ENCODE measurements around the gene SVIL.
A peak's percentile ranks its signal among the peaks of the same experiment; 100 is the strongest.

The SVIL gene

DNA sequence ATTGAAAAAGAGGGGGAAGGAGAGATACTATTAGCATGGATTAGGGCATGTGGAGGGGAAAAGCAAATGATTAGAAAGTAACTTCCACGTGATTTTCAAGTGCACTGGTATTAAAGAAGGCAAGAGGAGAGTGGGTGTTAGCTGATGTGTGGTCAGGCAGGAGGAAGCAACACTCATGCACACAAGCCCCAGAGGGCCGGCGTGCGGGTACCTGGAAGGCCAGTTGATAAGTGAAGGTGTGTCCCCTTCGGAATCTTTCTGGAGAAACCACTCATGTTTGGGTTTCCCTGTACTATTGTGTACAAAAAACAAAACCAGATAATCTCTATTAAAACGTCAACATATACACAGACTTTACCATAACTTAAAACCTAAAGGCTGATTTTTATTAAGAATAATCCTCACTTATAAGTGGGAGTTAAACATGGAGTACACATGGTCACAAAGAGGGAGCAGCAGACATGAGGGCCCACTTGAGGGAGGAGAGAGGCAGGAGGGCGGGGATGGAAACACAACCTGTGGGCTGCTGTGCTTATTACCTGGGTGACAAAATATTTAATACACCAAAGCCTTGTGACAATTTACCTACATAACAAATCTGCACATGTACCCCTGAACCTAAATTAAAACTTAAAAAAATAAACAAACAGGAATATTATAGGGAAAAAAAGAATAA lies 98.9 kb downstream of the SVIL start:
- TF ChIP-seq CTCF (IDR thresholded peaks at IDR 0.05; ENCODE audit: extremely low read depth, insufficient read depth, missing control alignments), result no peak
- in situ Hi-C loops (cut with MboI; ENCODE audit: low pct_unique_long_range_greater_than_20kb, low sequenced_read_pairs, unreplicated experiment), result no loop called here
- no peak for DNase-seq (ENCODE audit: low spot score)

DNA sequence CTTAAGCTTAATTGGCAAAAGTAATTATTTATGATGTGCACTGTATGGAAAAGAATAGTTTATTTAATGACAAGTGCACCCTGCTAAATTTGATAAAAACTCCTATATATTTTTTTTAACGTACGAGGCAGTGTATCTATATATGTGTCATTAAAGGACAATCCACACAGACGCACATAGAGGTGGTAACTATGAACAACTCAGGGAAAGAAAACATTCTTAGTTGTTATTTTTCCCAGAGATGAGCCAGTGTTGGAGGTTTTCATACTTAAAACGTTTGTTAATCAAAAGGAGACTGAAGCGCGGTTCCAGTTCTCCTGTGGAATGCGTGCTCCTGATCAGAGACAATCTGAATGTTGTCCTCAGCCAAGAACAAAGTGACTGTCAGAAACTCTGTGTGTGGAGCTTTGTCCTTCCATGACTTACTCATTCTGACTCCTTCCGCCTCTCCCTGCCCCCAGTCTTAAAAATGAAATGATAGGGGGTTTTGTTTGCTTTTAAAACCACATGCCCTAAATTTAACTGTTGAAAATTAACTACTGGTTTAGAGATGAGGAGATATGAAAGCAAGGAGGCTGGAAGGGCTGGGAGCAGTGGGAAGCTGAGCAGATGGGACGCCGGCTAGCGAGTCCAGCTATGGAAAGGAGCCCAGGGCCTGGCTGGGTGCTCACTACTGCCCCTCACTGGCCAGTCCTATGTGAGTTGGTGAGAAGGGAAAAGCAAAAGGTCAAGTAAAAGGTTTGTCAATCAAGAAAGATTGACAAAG lies 99.6 kb downstream of the SVIL start:
- in situ Hi-C loops (cut with MboI; ENCODE audit: low pct_unique_long_range_greater_than_20kb, low sequenced_read_pairs, unreplicated experiment), result no loop called here
- peak; percentile 42 for TF ChIP-seq CTCF (IDR thresholded peaks at IDR 0.05; ENCODE audit: extremely low read depth, insufficient read depth, missing control alignments)
- DNase-seq (ENCODE audit: low spot score), result no peak

- DNase-seq (ENCODE audit: low spot score), result no peak
- in situ Hi-C loops (cut with MboI; ENCODE audit: low pct_unique_long_range_greater_than_20kb, low sequenced_read_pairs, unreplicated experiment), result no loop called here
Observed at GRCh38 chr10:29534590-29534989, 100.2 kb downstream of the SVIL start.

GRCh38 chr10:29533696-29534285 lies 101.0 kb downstream of the SVIL start:
- no peak for TF ChIP-seq CTCF (IDR thresholded peaks at IDR 0.05; ENCODE audit: extremely low read depth, insufficient read depth, missing control alignments)
- no peak for DNase-seq (ENCODE audit: low spot score)
- in situ Hi-C loops (cut with MboI; ENCODE audit: low pct_unique_long_range_greater_than_20kb, low sequenced_read_pairs, unreplicated experiment), result no loop called here

More at GRCh38 chr10:29534590-29534989, 100.2 kb downstream of the SVIL start:
- no peak for TF ChIP-seq CTCF (IDR thresholded peaks at IDR 0.05; ENCODE audit: extremely low read depth, insufficient read depth, missing control alignments)

GRCh38 chr10:29533046-29533445 lies 101.7 kb downstream of the SVIL start:
- in situ Hi-C loops (cut with MboI; ENCODE audit: low pct_unique_long_range_greater_than_20kb, low sequenced_read_pairs, unreplicated experiment), result no loop called here
- no peak for DNase-seq (ENCODE audit: low spot score)
- TF ChIP-seq CTCF (IDR thresholded peaks at IDR 0.05; ENCODE audit: extremely low read depth, insufficient read depth, missing control alignments), result no peak

DNA sequence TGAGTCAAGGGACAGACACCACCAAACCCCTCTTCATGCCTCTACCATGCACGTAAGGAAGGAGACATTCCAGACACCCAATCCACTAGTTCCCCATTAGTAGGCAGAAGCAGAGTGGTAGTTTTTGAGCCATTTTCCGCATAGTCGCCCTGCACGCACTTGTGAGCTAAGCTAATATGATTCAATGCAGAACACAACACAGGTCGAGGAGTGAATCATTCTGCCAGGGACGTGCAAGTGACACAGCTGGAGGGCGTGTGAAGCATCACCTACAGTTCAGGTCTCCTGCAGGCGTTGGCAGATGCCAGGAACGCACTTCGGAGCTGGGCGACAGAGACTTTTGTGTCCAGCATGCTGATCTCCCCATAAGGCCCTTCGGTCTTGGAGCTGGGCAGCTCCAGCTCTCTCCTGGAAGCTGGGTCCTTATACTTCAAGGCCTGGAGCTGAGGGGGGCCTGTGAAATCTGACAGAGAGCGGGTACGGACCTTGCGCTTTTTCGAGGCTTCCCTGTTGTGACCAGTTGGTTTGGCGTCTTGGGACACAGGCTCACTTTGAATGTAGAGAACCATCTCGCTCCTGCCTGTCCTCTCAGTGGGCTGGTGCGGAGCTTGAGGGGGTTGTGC lies 102.4 kb downstream of the SVIL start:
- no peak for DNase-seq (ENCODE audit: low spot score)
- in situ Hi-C loops (cut with MboI; ENCODE audit: low pct_unique_long_range_greater_than_20kb, low sequenced_read_pairs, unreplicated experiment), result no loop called here
- TF ChIP-seq CTCF (IDR thresholded peaks at IDR 0.05; ENCODE audit: extremely low read depth, insufficient read depth, missing control alignments), result no peak
